ENCODE data around the gene PAQR8. TPM values are rescaled to one million over a fixed set of nuclear protein-coding genes. Genes with fewer than 3 reads are reported as not detected.

PAQR8 gene
- total RNA-seq, 4 donors from 2014 or later: 8.6 to 21.1 (median 14.2) TPM

GRCh38 chr6:52330470-52330869 lies 31.5 kb upstream of the PAQR8 start:
- 72 to 74% methylated on average over 2 of the region's 2 CpGs for WGBS, 2 donors (ENCODE audit: low coverage in 1 of 2)
- no peak for ATAC-seq

GRCh38 chr6:52331793-52332457 lies 30.0 kb upstream of the PAQR8 start:
- no peak overlapping the region for H3K27ac ChIP-seq
- 89 to 93% methylated on average over 3 to 4 of the region's 4 CpGs for WGBS, 2 donors (ENCODE audit: low coverage in 1 of 2)
- no peak overlapping the region for H3K4me3 ChIP-seq
- H3K9me3 ChIP-seq: no peaks in the 10 kb centered on the region
- no peaks in the 10 kb centered on the region for H3K4me1 ChIP-seq
- ATAC-seq: no peak
- no peaks in the 10 kb centered on the region for H3K27me3 ChIP-seq
- no peaks in the 10 kb centered on the region for H3K36me3 ChIP-seq
- TF ChIP-seq POLR2A (IDR thresholded peaks at IDR 0.05) (no peak), POLR2AphosphoS5 (IDR thresholded peaks at IDR 0.05) (no peak), CTCF (IDR thresholded peaks at IDR 0.05) (no peak), EP300 (IDR thresholded peaks at IDR 0.05) (no peak)

More at GRCh38 chr6:52330470-52330869, 31.5 kb upstream of the PAQR8 start:
- Histone ChIP-seq H3K9me3 (no peaks in the 10 kb centered on the region), H3K4me1 (no peaks in the 10 kb centered on the region), H3K36me3 (no peaks in the 10 kb centered on the region), H3K27ac (no peak overlapping the region), H3K27me3 (no peaks in the 10 kb centered on the region), H3K4me3 (no peak overlapping the region)
- TF ChIP-seq POLR2A (IDR thresholded peaks at IDR 0.05): no peak
- TF ChIP-seq EP300 (IDR thresholded peaks at IDR 0.05): no peak
- TF ChIP-seq POLR2AphosphoS5 (IDR thresholded peaks at IDR 0.05): no peak
- no peak for TF ChIP-seq CTCF (IDR thresholded peaks at IDR 0.05)

GRCh38 chr6:52333840-52334200 lies 28.1 kb upstream of the PAQR8 start:
- no peaks in the 10 kb centered on the region for H3K27me3 ChIP-seq
- H3K27ac ChIP-seq: no peak overlapping the region
- H3K36me3 ChIP-seq: no peaks in the 10 kb centered on the region
- no peaks in the 10 kb centered on the region for H3K9me3 ChIP-seq
- no peak for ATAC-seq
- 56 to 60% methylated on average over 1 of the region's 1 CpG for WGBS, 2 donors (ENCODE audit: low coverage in 1 of 2)
- H3K4me3 ChIP-seq: no peak overlapping the region
- H3K4me1 ChIP-seq: no peaks in the 10 kb centered on the region
- no peak for TF ChIP-seq EP300 (IDR thresholded peaks at IDR 0.05)
- TF ChIP-seq POLR2AphosphoS5 (IDR thresholded peaks at IDR 0.05): no peak
- TF ChIP-seq CTCF (IDR thresholded peaks at IDR 0.05): no peak
- TF ChIP-seq POLR2A (IDR thresholded peaks at IDR 0.05): no peak

GRCh38 chr6:52335576-52335975 lies 26.4 kb upstream of the PAQR8 start:
- H3K27me3 ChIP-seq: no peaks in the 10 kb centered on the region
- no peaks in the 10 kb centered on the region for H3K4me1 ChIP-seq
- no peak overlapping the region for H3K4me3 ChIP-seq
- H3K27ac ChIP-seq: no peak overlapping the region
- TF ChIP-seq POLR2AphosphoS5 (IDR thresholded peaks at IDR 0.05): no peak
- no peak for TF ChIP-seq POLR2A (IDR thresholded peaks at IDR 0.05)
- TF ChIP-seq CTCF (IDR thresholded peaks at IDR 0.05): no peak
- no peak for TF ChIP-seq EP300 (IDR thresholded peaks at IDR 0.05)
- H3K9me3 ChIP-seq: no peaks in the 10 kb centered on the region
- no peak for ATAC-seq
- no peaks in the 10 kb centered on the region for H3K36me3 ChIP-seq

- WGBS, 2 donors (ENCODE audit: low coverage in 1 of 2): 100% methylated on average over 4 of the region's 6 CpGs; no CpG with 5 or more reads in 1 of the 2 donors
These were observed 24.9 kb upstream of the PAQR8 start for GRCh38 chr6:52336919-52337561.

More at GRCh38 chr6:52336919-52337561, 24.9 kb upstream of the PAQR8 start:
- TF ChIP-seq POLR2AphosphoS5 (IDR thresholded peaks at IDR 0.05) (no peak), POLR2A (IDR thresholded peaks at IDR 0.05) (no peak), CTCF (IDR thresholded peaks at IDR 0.05) (no peak), EP300 (IDR thresholded peaks at IDR 0.05) (no peak)
- H3K9me3 ChIP-seq: no peaks in the 10 kb centered on the region
- H3K27me3 ChIP-seq: no peaks in the 10 kb centered on the region
- H3K27ac ChIP-seq: no peak overlapping the region
- H3K4me3 ChIP-seq: no peak overlapping the region
- H3K4me1 ChIP-seq: no peaks in the 10 kb centered on the region
- H3K36me3 ChIP-seq: no peaks in the 10 kb centered on the region
- ATAC-seq: no peak
